ENCODE results near the gene PHAX.

GRCh38 chr5:126650463-126650862 is 49.7 kb downstream of the PHAX start:
- no peak for TF ChIP-seq CTCF (IDR thresholded peaks at IDR 0.05)
- no peak for TF ChIP-seq POLR2AphosphoS5 (IDR thresholded peaks at IDR 0.05)
- no peak for TF ChIP-seq POLR2A (IDR thresholded peaks at IDR 0.05)
